NCI-H1417 (cell line): Measurements from ENCODE around the gene NTN1.

Experiments
- DNase-seq, 3 experiments: peaks; one replicate each; lab custom pipeline; 2025; lab: John Stamatoyannopoulos, UW

NTN1 gene

GRCh38 chr17:9272501-9273200 is 251.3 kb downstream of the NTN1 start:
- no peak for DNase-seq

DNA sequence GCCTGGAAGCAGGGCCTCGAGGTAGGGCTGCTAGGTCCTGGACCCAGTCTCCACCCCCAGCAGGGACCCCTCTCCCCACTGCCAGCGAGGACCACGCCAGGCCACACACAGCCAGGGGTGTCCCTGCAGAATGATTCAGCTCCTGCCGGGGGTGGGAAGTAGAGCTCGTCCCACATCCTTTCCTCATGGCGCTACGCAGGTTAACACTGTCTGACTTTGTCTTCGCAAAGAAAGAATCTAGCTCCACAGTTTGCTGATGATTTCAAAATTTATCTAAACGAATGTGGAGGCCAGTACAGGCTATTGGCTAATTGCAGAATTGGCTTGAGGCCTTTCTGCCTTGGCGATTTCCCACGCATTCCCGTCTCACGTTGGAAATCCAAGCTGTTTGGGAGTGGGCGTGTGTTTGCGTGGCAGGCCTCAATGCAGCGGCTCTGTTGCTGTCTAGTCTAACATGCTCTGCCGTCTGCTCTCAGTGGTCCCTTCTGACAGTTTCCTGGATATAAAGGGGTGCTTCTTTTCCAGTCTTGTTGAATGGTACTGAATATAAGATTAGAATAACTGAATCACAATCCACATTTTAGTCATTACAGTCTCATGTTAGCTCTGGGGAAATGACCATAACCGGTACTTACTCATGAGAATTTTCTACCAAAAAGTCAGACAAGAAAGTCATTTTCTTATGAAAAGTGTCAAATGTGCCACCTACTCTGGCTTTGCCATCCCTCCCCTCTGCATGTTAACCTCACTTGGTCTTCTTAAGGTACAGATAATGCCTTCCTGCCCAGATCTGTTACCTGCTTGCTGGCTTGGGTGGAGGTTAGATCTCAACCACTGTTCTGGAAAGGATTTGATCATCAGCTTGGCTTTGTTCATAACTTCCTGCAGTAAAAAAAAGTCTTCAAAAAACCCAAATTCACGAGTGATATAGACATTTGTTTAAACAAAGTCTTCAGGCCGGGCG is 252.4 kb downstream of the NTN1 start:
- no peak for DNase-seq

DNA sequence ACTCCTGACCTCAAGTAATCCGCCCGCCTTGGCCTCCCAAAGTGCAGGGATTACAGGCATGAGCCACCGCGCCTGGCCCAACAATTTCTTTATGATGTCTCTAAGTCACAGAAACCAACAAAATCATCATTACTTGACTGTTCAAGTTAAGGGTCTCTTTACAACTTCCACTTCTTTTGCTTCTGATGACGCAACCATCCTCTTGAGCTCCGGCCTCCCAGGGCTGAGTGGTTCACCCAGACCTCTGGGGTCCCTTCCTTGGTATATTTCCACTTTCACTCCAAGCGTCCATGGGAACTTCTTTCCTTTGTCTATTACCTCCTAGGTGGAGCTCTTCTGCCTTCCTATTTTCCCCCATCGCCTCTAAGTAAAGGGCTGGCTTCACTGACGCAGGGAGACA is 253.7 kb downstream of the NTN1 start:
- DNase-seq = no peak

DNA sequence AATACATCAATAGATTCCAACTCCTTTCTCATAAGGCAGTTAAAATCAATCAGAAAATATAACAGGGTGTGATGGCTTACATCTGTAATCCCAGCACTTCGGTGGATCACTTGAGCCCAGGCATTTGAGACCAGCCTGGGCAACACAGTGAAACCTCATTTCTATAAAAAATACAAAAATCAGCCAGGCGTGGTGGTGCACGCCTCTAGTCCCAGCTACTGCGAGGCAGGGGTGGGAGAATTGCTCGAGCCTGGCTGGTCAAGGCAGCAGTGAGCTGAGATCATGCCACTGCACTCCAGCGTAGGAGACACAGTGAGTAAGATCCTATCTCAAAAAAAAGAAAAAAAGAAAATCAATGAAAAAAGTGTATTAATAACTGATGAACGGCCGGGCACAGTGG is 258.6 kb downstream of the NTN1 start:
- no peak for DNase-seq

DNA sequence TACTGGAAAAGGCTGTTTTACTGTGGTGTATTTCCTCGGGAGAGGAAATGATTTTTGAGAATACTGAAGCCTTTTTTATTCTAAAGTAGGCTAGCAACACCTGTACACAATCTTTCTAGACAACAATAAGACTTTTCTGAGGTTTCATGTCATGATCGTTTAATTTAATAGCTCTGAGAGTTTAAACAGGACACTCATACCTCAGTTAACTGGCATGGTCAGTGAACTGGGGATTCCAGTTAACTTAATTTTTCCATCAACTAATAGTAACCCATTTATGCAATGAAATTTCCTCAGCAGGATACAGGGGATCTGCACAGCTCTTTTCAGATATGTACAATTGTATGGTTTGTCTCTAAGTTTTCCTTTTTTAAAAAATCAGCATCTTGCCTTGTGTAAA is 262.6 kb downstream of the NTN1 start:
- no peak for DNase-seq

DNA sequence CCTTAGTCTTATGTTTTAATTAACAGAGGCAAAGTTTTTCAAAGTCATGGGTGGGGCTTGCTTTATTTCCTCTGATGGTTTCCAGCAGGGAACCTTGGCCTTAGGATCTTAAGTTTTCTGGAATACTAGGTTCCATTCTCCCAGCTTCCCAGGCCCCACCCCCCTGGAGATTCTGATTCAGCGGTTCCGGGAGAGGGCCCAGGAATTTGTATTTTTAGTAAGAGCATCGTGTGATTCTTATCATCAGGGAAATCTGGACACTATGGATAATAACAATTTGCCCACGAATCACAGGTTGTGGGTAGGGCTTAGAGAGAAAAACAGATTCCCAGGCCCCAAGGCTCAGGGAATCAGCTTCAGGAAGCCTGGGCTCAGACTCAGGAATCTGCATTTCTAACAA is 263.6 kb downstream of the NTN1 start:
- DNase-seq = no peak

- DNase-seq = no peak
Observed at GRCh38 chr17:9285602-9286427, 264.5 kb downstream of the NTN1 start.

DNA sequence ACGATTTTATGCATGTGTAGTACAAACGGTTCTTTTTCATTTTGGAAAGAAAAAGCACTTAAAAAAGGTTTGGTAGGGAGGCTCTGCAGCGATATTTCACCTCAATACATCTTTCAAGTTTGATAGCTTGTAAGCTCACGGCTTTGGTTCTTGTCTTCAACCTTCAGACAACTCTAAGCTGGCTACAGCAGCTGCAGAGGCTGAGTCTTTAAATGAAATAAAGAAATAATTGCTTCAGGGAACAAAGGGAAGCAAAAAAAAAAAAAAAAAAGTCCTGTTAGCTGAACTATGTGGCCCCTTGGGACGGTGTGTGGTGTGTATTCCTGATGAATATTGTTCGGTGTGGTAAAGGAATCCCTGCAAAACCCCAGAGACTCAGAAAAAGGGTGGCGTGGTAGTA is 265.1 kb downstream of the NTN1 start:
- no peak for DNase-seq

DNA sequence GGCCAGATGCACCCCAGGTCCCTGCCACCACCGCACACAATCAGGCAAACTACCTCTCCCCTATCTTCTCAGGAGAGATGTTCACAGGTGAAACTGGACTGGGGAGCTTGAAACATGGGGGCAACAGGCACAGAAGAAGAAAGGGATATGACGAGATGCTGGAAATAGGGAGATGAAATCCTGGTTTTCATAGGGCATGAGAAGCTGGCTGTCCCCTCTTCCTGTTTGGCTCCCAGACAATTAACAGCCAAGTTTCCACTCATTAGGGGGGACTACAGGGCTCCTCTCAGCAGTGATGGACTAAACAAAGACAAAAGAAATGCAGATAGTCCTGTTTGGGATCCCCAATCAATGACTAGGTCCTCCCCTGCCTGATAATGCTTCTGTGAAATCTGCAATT is 266.0 kb downstream of the NTN1 start:
- no peak for DNase-seq

DNA sequence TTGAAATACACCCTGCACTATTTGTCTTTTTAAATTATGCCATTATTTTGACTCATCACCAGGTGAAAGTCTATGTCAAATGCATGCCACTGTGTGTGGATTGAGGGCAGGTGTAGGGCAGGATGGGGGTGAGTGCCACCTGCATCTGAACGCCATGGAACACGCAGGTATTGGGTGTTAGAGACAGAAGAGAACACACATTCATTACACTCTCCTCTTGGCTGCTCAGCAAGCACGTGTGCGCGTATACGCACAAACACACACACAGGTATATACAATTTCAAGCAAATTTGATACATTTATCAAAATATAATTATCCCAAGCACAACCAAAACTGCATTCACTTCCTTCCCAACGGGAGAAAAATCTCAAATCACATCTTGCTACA is 268.9 kb downstream of the NTN1 start:
- peak in 2 of 3 experiments; percentile 4 to 29 for DNase-seq

GRCh38 chr17:9291912-9292560 is 270.7 kb downstream of the NTN1 start:
- DNase-seq = peak in 2 of 3 experiments; percentile 2 to 27

DNA sequence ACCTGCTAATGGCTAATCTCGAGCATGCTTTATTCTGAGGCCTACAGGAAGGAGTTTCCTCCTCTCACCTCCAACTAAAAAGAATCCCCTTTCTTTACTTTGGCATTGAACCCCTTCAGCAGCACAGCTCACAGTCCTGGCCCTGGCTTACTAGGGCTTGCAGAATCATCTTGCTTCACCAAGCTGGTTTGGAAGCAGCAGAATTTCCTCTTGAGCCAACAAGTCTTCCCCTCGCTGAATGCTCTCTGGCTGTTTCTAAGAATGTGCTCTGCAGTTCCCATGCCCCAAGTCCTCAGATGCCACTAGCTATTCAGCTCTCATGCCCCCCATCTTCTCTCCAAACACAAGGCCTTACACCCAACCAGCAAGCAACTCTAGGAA is 271.2 kb downstream of the NTN1 start:
- DNase-seq = no peak
